Activated CD4-positive, alpha-beta T cell treated with anti-CD3 and anti-CD28 coated beads for 4 hours (primary cell): ENCODE measurements around the gene TTC34.

Experiments used
- DNase-seq, 2 donors: peaks; one replicate each; pipeline ENCODE4 v3.0.0-alpha.2; 2020

The TTC34 gene

GRCh38 chr1:2587071-2587859, 214.2 kb downstream of the TTC34 start:
- no peak for DNase-seq

GRCh38 chr1:2586154-2587070, 215.1 kb downstream of the TTC34 start, which contains the start of gene PRXL2B:
Gene PRXL2B (plus strand): TSS chr1:2586777. CDS start chr1:2586886, 109 bp downstream.
- peak; percentile 95 to 97 for DNase-seq
